ENCODE data around the gene NKAPL. TPM values are rescaled to one million over a fixed set of nuclear protein-coding genes. Genes with fewer than 3 reads are reported as not detected.

The NKAPL gene
- total and polyA plus RNA-seq, 2 of the 8 experiments (the other 6 are each of a cell fraction or from before 2014, with no cell fraction given) = 0.08 TPM; not detected in 1

DNA sequence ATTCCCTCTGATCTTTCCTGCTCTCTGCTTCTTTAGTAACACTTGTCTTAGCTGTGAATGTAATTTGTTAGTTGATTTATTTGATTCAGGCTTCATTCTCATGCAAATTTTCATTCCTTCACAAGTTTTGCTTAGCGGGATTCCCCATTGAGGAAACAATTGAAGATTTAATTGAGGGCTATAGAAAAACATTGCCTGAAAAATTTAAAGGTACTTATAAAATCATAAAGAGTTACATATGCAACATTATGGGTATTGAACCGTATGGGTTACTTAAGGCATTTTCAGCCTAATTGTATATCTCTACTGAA is 45.9 kb upstream of the NKAPL start (continued):
- TF ChIP-seq, protein P1, sequence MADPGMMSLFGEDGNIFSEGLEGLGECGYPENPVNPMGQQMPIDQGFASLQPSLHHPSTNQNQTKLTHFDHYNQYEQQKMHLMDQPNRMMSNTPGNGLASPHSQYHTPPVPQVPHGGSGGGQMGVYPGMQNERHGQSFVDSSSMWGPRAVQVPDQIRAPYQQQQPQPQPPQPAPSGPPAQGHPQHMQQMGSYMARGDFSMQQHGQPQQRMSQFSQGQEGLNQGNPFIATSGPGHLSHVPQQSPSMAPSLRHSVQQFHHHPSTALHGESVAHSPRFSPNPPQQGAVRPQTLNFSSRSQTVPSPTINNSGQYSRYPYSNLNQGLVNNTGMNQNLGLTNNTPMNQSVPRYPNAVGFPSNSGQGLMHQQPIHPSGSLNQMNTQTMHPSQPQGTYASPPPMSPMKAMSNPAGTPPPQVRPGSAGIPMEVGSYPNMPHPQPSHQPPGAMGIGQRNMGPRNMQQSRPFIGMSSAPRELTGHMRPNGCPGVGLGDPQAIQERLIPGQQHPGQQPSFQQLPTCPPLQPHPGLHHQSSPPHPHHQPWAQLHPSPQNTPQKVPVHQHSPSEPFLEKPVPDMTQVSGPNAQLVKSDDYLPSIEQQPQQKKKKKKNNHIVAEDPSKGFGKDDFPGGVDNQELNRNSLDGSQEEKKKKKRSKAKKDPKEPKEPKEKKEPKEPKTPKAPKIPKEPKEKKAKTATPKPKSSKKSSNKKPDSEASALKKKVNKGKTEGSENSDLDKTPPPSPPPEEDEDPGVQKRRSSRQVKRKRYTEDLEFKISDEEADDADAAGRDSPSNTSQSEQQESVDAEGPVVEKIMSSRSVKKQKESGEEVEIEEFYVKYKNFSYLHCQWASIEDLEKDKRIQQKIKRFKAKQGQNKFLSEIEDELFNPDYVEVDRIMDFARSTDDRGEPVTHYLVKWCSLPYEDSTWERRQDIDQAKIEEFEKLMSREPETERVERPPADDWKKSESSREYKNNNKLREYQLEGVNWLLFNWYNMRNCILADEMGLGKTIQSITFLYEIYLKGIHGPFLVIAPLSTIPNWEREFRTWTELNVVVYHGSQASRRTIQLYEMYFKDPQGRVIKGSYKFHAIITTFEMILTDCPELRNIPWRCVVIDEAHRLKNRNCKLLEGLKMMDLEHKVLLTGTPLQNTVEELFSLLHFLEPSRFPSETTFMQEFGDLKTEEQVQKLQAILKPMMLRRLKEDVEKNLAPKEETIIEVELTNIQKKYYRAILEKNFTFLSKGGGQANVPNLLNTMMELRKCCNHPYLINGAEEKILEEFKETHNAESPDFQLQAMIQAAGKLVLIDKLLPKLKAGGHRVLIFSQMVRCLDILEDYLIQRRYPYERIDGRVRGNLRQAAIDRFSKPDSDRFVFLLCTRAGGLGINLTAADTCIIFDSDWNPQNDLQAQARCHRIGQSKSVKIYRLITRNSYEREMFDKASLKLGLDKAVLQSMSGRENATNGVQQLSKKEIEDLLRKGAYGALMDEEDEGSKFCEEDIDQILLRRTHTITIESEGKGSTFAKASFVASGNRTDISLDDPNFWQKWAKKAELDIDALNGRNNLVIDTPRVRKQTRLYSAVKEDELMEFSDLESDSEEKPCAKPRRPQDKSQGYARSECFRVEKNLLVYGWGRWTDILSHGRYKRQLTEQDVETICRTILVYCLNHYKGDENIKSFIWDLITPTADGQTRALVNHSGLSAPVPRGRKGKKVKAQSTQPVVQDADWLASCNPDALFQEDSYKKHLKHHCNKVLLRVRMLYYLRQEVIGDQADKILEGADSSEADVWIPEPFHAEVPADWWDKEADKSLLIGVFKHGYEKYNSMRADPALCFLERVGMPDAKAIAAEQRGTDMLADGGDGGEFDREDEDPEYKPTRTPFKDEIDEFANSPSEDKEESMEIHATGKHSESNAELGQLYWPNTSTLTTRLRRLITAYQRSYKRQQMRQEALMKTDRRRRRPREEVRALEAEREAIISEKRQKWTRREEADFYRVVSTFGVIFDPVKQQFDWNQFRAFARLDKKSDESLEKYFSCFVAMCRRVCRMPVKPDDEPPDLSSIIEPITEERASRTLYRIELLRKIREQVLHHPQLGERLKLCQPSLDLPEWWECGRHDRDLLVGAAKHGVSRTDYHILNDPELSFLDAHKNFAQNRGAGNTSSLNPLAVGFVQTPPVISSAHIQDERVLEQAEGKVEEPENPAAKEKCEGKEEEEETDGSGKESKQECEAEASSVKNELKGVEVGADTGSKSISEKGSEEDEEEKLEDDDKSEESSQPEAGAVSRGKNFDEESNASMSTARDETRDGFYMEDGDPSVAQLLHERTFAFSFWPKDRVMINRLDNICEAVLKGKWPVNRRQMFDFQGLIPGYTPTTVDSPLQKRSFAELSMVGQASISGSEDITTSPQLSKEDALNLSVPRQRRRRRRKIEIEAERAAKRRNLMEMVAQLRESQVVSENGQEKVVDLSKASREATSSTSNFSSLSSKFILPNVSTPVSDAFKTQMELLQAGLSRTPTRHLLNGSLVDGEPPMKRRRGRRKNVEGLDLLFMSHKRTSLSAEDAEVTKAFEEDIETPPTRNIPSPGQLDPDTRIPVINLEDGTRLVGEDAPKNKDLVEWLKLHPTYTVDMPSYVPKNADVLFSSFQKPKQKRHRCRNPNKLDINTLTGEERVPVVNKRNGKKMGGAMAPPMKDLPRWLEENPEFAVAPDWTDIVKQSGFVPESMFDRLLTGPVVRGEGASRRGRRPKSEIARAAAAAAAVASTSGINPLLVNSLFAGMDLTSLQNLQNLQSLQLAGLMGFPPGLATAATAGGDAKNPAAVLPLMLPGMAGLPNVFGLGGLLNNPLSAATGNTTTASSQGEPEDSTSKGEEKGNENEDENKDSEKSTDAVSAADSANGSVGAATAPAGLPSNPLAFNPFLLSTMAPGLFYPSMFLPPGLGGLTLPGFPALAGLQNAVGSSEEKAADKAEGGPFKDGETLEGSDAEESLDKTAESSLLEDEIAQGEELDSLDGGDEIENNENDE (IDR thresholded peaks at IDR 0.05; ENCODE audit: insufficient replicate concordance, low read length) = peak; percentile 70

All from H1 (cell line).